Measurements from ENCODE around the gene PLA2G2F.

PLA2G2F gene

GRCh38 chr1:20142001-20142710, 3.0 kb downstream of the PLA2G2F start:
- TF ChIP-seq GATA1 (IDR thresholded peaks at IDR 0.05; ENCODE audit: low read depth, low read length) (no peak), POLR2A (IDR thresholded peaks at IDR 0.05; ENCODE audit: low read length) (no peak)

GRCh38 chr1:20143318-20143717, 4.2 kb downstream of the PLA2G2F start:
- TF ChIP-seq GATA1 (IDR thresholded peaks at IDR 0.05; ENCODE audit: low read depth, low read length), result no peak
- no peak for TF ChIP-seq POLR2A (IDR thresholded peaks at IDR 0.05; ENCODE audit: low read length)
- no peak for DNase-seq

More at GRCh38 chr1:20142001-20142710, 3.0 kb downstream of the PLA2G2F start:
- no peak for DNase-seq

- DNase-seq, result no peak
- TF ChIP-seq POLR2A (IDR thresholded peaks at IDR 0.05; ENCODE audit: low read length), result no peak
- TF ChIP-seq GATA1 (IDR thresholded peaks at IDR 0.05; ENCODE audit: low read depth, low read length), result no peak
Measured at GRCh38 chr1:20143734-20144565, 4.8 kb downstream of the PLA2G2F start.

- no peak for DNase-seq
- TF ChIP-seq GATA1 (IDR thresholded peaks at IDR 0.05; ENCODE audit: low read depth, low read length) (no peak), POLR2A (IDR thresholded peaks at IDR 0.05; ENCODE audit: low read length) (no peak)
Measured at GRCh38 chr1:20147846-20148570, 8.9 kb downstream of the PLA2G2F start.

GRCh38 chr1:20148571-20149500, 9.7 kb downstream of the PLA2G2F start:
- TF ChIP-seq POLR2A (IDR thresholded peaks at IDR 0.05; ENCODE audit: low read length) (no peak), GATA1 (IDR thresholded peaks at IDR 0.05; ENCODE audit: low read depth, low read length) (no peak)
- no peak for DNase-seq

- no peak for DNase-seq
- TF ChIP-seq POLR2A (IDR thresholded peaks at IDR 0.05; ENCODE audit: low read length) (no peak), GATA1 (IDR thresholded peaks at IDR 0.05; ENCODE audit: low read depth, low read length) (no peak)
Measured at GRCh38 chr1:20149601-20150325, 10.6 kb downstream of the PLA2G2F start.

- no peak for DNase-seq
- TF ChIP-seq GATA1 (IDR thresholded peaks at IDR 0.05; ENCODE audit: low read depth, low read length) (no peak), POLR2A (IDR thresholded peaks at IDR 0.05; ENCODE audit: low read length) (no peak)
Measured at GRCh38 chr1:20150326-20150705, 11.2 kb downstream of the PLA2G2F start.

- no peak for DNase-seq
- no peak for TF ChIP-seq POLR2A (IDR thresholded peaks at IDR 0.05; ENCODE audit: low read length)
- no peak for TF ChIP-seq GATA1 (IDR thresholded peaks at IDR 0.05; ENCODE audit: low read depth, low read length)
Measured at GRCh38 chr1:20150969-20151368, 11.8 kb downstream of the PLA2G2F start.

GRCh38 chr1:20151906-20152598, 12.9 kb downstream of the PLA2G2F start:
- TF ChIP-seq POLR2A (IDR thresholded peaks at IDR 0.05; ENCODE audit: low read length) (no peak), GATA1 (IDR thresholded peaks at IDR 0.05; ENCODE audit: low read depth, low read length) (no peak)
- DNase-seq, result peak; percentile 69 to 83

- DNase-seq, result no peak
- TF ChIP-seq GATA1 (IDR thresholded peaks at IDR 0.05; ENCODE audit: low read depth, low read length), result no peak
- TF ChIP-seq POLR2A (IDR thresholded peaks at IDR 0.05; ENCODE audit: low read length), result no peak
Measured at GRCh38 chr1:20152599-20152930, 13.4 kb downstream of the PLA2G2F start.

GRCh38 chr1:20153000-20153418, 13.9 kb downstream of the PLA2G2F start:
- TF ChIP-seq POLR2A (IDR thresholded peaks at IDR 0.05; ENCODE audit: low read length), result no peak
- TF ChIP-seq GATA1 (IDR thresholded peaks at IDR 0.05; ENCODE audit: low read depth, low read length), result no peak
- no peak for DNase-seq

- DNase-seq, result no peak
- TF ChIP-seq GATA1 (IDR thresholded peaks at IDR 0.05; ENCODE audit: low read depth, low read length) (no peak), POLR2A (IDR thresholded peaks at IDR 0.05; ENCODE audit: low read length) (no peak)
Measured at GRCh38 chr1:20154301-20154831, 15.2 kb downstream of the PLA2G2F start.

All from erythroblast (primary cell).